ENCODE data around the gene NGFR. TPM values are rescaled to one million over a fixed set of nuclear protein-coding genes. Genes with fewer than 3 reads are reported as not detected.

Gene NGFR
- total RNA-seq, 1 experiment from 2014 or later = 1.6 TPM

DNA sequence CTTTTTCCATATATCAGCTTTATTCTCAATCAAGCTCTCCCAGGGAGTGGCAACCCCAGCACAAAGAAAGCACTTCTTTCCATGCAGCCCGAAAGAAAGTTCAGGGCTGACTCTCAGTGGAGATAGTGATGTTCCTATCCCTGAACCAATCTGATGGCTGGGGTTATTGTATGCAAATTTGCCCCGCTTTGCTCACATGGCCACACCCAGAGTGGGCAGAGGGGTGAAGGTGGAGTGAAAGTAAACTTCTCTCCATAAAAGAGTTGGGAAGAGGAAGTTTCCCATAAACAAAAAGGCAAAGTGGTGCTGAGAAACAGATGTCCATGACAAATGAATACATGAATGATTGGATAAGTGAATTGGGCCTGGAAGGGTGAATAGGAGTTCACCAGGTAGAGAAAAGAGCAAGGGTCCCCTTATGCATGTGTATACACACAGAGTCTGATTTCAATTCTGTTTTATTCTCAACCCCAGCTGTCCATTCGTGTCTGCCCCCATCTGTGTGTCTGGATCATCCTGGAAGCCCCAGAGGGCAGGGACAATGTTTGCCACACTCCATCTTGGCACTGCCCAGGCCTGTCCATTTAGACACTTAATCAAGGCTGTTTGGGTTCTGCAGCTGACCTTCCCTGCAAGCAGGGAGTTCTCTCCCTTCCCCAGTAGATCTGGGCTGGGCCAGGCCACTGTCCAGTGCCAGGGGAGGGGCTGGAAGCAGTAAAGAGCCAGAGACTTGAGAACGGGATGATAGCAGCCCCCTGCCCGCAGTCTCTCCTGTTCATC, 14.1 kb upstream of the NGFR start:
- in situ Hi-C loops (cut with HindIII; ENCODE audit: low pct_unique_long_range_greater_than_20kb, low sequenced_read_pairs) = no loop called here
- Histone ChIP-seq H3K9me3 (ENCODE audit: control insufficient read depth, insufficient read depth, low read depth, low read length) (no peaks in the 10 kb centered on the region), H3K36me3 (ENCODE audit: control insufficient read depth, insufficient read depth, low read length) (no peaks in the 10 kb centered on the region), H3K27ac (ENCODE audit: low read length) (no peak overlapping the region), H3K4me3 (ENCODE audit: low read depth in 2 of 2, low read length in 2 of 2) (no peak overlapping the region), H3K4me1 (ENCODE audit: control insufficient read depth, insufficient read depth, low read length) (no peaks in the 10 kb centered on the region), H3K27me3 (ENCODE audit: control insufficient read depth, insufficient read depth, low read length) (peaks cover 12% of the 10 kb centered on the region; the same call in 1 of the 2 replicates)
- ATAC-seq (no peak), DNase-seq (ENCODE audit: low read depth, low spot score) (no peak)
- intact Hi-C loops (cut with micrococcal nuclease; ENCODE audit: unreplicated experiment) = no loop called here
- BruUV-seq (replicated peaks) = no TSS peak
- ChIA-PET POLR2A (no interaction called here), CTCF (interaction anchor here (1.8 kb wide), 1 partner anchor 75 kb away, joined by 4 read pairs; no protein-coding TSS in a partner anchor)
- TF ChIP-seq SIN3A (IDR thresholded peaks at IDR 0.05; ENCODE audit: borderline replicate concordance, insufficient read depth, low read depth, low read length) = no peak
- no peak for TF ChIP-seq REST (IDR thresholded peaks at IDR 0.05; ENCODE audit: insufficient read depth in 1 of 2, low read depth in 2 of 2, low read length in 1 of 2)
- TF ChIP-seq TCF7L2 (IDR thresholded peaks at IDR 0.05; ENCODE audit: low read depth, low read length) = no peak

DNA sequence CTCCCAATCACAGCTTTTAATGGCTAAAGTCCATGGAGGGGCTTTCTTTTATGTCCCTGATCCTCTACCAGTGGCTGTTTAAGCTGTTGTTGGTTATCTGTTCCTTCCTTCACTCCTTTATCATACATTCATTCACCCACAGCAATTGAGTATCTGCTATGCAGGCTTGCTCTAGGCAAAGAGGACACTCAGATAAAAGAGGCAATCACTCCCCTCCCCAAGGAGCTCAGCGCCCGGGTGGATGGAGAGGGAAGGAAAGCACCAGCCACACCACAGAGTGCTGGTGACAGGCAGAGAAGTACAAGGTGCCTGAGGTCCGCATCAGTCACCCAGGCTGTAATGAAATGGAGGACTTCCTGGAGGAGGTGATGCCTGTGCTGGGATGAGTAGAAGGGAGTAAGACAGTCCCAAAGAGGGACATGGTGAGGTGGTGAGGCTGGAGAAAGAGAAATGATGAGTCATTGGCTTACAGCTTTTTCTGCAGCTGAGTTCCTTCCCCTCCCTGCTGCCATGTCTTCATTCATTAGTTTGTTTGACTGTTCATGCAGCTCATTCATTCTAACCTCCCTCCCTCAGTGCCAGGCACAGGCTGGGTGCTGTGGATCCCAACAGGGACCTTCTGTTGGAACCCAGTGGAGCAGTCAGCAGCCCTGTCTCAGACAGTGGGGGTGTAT, 12.8 kb upstream of the NGFR start:
- no peak for TF ChIP-seq TCF7L2 (IDR thresholded peaks at IDR 0.05; ENCODE audit: low read depth, low read length)
- TF ChIP-seq POLR2AphosphoS5 (IDR thresholded peaks at IDR 0.05; ENCODE audit: low read depth, low read length) = no peak
- TF ChIP-seq REST (IDR thresholded peaks at IDR 0.05; ENCODE audit: insufficient read depth in 1 of 2, low read depth in 2 of 2, low read length in 1 of 2) = no peak
- no peak for TF ChIP-seq SIN3A (IDR thresholded peaks at IDR 0.05; ENCODE audit: borderline replicate concordance, insufficient read depth, low read depth, low read length)
- TF ChIP-seq, protein P1, sequence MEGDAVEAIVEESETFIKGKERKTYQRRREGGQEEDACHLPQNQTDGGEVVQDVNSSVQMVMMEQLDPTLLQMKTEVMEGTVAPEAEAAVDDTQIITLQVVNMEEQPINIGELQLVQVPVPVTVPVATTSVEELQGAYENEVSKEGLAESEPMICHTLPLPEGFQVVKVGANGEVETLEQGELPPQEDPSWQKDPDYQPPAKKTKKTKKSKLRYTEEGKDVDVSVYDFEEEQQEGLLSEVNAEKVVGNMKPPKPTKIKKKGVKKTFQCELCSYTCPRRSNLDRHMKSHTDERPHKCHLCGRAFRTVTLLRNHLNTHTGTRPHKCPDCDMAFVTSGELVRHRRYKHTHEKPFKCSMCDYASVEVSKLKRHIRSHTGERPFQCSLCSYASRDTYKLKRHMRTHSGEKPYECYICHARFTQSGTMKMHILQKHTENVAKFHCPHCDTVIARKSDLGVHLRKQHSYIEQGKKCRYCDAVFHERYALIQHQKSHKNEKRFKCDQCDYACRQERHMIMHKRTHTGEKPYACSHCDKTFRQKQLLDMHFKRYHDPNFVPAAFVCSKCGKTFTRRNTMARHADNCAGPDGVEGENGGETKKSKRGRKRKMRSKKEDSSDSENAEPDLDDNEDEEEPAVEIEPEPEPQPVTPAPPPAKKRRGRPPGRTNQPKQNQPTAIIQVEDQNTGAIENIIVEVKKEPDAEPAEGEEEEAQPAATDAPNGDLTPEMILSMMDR (IDR thresholded peaks at IDR 0.05) = no peak
- Histone ChIP-seq H3K27ac (ENCODE audit: low read length) (no peak overlapping the region), H3K36me3 (ENCODE audit: control insufficient read depth, insufficient read depth, low read length) (no peaks in the 10 kb centered on the region), H3K4me3 (ENCODE audit: low read depth in 2 of 2, low read length in 2 of 2) (no peak overlapping the region), H3K27me3 (ENCODE audit: control insufficient read depth, insufficient read depth, low read length) (peaks cover 9% of the 10 kb centered on the region; the same call in 1 of the 2 replicates), H3K4me1 (ENCODE audit: control insufficient read depth, insufficient read depth, low read length) (no peaks in the 10 kb centered on the region), H3K9me3 (ENCODE audit: control insufficient read depth, insufficient read depth, low read depth, low read length) (no peaks in the 10 kb centered on the region)
- intact Hi-C loops (cut with micrococcal nuclease; ENCODE audit: unreplicated experiment) (no loop called here), in situ Hi-C loops (cut with HindIII; ENCODE audit: low pct_unique_long_range_greater_than_20kb, low sequenced_read_pairs) (no loop called here)
- POLR2A ChIA-PET = no interaction called here
- no TSS peak for BruUV-seq (replicated peaks)
- no peak for DNase-seq (ENCODE audit: low read depth, low spot score)
- no peak for ATAC-seq
- CTCF ChIA-PET = interaction anchor here (1.8 kb wide), 1 partner anchor 74 kb away, joined by 4 read pairs; no protein-coding TSS in a partner anchor
